OCI-LY3 (cell line): Measurements from ENCODE around the gene SLC16A7.

ENCODE experiments used
- EZH2phosphoT487 ChIP-seq: fragments of 200-600 bp; shearing (Covaris generic); IDR thresholded peaks from 2 replicates; pipeline ENCODE4 v1.6.1; 2018; ENCODE audit warnings: antibody characterized with exemption, mixed run types, low read depth
- TF ChIP-seq, protein P1 (sequence below): fragments of 200-600, 300-600 bp; sonication (generic); IDR thresholded peaks from 2 replicates; pipeline ENCODE4 v1.5.1; 2014; ENCODE audit warnings: antibody characterized with exemption, low read length, low read depth

DNA sequence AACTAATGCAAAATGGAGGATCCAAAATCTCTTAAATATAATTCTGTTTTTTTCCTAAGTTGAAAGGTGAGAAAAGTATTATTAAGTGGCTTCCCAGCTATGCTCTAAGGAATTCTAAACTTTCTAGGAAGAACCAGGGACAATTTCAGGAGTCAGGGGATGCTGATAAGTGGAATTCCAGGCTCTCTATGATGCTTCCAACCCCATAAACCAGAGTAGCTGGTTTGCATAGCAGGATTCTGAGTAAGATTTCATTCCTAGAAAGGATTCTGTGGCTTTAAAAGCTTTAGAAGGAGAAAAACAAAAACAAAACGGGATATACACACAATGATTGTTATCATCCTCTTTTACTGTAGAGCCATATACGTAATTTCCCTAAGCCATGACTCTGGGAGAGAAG is 93.9 kb downstream of the SLC16A7 start:
- TF ChIP-seq, protein P1, sequence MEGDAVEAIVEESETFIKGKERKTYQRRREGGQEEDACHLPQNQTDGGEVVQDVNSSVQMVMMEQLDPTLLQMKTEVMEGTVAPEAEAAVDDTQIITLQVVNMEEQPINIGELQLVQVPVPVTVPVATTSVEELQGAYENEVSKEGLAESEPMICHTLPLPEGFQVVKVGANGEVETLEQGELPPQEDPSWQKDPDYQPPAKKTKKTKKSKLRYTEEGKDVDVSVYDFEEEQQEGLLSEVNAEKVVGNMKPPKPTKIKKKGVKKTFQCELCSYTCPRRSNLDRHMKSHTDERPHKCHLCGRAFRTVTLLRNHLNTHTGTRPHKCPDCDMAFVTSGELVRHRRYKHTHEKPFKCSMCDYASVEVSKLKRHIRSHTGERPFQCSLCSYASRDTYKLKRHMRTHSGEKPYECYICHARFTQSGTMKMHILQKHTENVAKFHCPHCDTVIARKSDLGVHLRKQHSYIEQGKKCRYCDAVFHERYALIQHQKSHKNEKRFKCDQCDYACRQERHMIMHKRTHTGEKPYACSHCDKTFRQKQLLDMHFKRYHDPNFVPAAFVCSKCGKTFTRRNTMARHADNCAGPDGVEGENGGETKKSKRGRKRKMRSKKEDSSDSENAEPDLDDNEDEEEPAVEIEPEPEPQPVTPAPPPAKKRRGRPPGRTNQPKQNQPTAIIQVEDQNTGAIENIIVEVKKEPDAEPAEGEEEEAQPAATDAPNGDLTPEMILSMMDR = no peak
- no peak for TF ChIP-seq EZH2phosphoT487
